COR-L47 (cell line): ENCODE measurements around the gene ABO.
"Not testable (repeated sequence)": the region's sequence is repeated elsewhere in the genome, so short reads cannot be mapped to it uniquely, and the experiment has no call there.

Experiments used
- DNase-seq: peaks from one replicate; lab custom pipeline; 2025; lab: John Stamatoyannopoulos, UW

Gene ABO

GRCh38 chr9:133275105-133276000 lies at the start of gene ABO:
ABO (minus strand) TSS chr9:133275201.
- DNase-seq, result no peak

GRCh38 chr9:133323991-133324703 lies 49.1 kb upstream of the ABO start:
- no peak for DNase-seq

- DNase-seq, result no peak
Measured at GRCh38 chr9:133323211-133323610, 48.2 kb upstream of the ABO start.

- no peak for DNase-seq
Measured at GRCh38 chr9:133322701-133323100, 47.7 kb upstream of the ABO start.

GRCh38 chr9:133321411-133321935 lies 46.5 kb upstream of the ABO start:
- no peak for DNase-seq

- DNase-seq, result no peak
Measured at GRCh38 chr9:133320421-133320881, 45.5 kb upstream of the ABO start.

GRCh38 chr9:133317551-133317950 lies 42.5 kb upstream of the ABO start:
- DNase-seq, result not testable (repeated sequence)

GRCh38 chr9:133315997-133316396 lies 41.0 kb upstream of the ABO start:
- DNase-seq, result no peak

GRCh38 chr9:133309608-133310007 lies 34.6 kb upstream of the ABO start:
- no peak for DNase-seq

GRCh38 chr9:133307301-133307700 lies 32.3 kb upstream of the ABO start:
- DNase-seq, result no peak

GRCh38 chr9:133306242-133307204 lies 31.5 kb upstream of the ABO start:
- no peak for DNase-seq

GRCh38 chr9:133305731-133306130 lies 30.7 kb upstream of the ABO start:
- DNase-seq, result no peak

- DNase-seq, result no peak
Measured at GRCh38 chr9:133304477-133305377, 29.7 kb upstream of the ABO start.

GRCh38 chr9:133304158-133304470 lies 29.1 kb upstream of the ABO start:
- DNase-seq, result no peak

- DNase-seq, result no peak
Measured at GRCh38 chr9:133303266-133304157, 28.5 kb upstream of the ABO start.

GRCh38 chr9:133301253-133302230 lies 26.5 kb upstream of the ABO start:
- DNase-seq, result no peak

- DNase-seq, result not testable (repeated sequence)
Measured at GRCh38 chr9:133299996-133300395, 25.0 kb upstream of the ABO start.

- no peak for DNase-seq
Measured at GRCh38 chr9:133294257-133294656, 19.3 kb upstream of the ABO start.
